Liver (tissue), 3 donors: ENCODE results near the gene WDR62.

ENCODE experiments used
- EGR1 ChIP-seq, 2 donors: IDR thresholded peaks; 2 replicates each; pipeline ENCODE4 v1.6.1; 2016 to 2018; ENCODE audit warnings: antibody characterized with exemption in 2 of 2, low read depth in 2 of 2
- FOXA1 ChIP-seq: IDR thresholded peaks from 2 replicates; pipeline ENCODE4 v1.6.1; 2016; ENCODE audit warnings: antibody characterized with exemption
- GABPA ChIP-seq, 2 donors: IDR thresholded peaks in 1 of 2; conservative IDR thresholded peaks in 1 of 2; 2 replicates each; pipeline ENCODE4 v1.6.1; 2016; ENCODE audit warnings: antibody characterized with exemption in 2 of 2, mild to moderate bottlenecking in 1 of 2, moderate library complexity in 1 of 2
- RAD21 ChIP-seq, 2 donors: IDR thresholded peaks; 2 replicates each; pipeline ENCODE4 v1.6.1; 2016; ENCODE audit warnings: antibody characterized with exemption in 2 of 2, mild to moderate bottlenecking in 2 of 2
- TAF1 ChIP-seq: conservative IDR thresholded peaks from 2 replicates; pipeline ENCODE4 v1.6.1; 2016; ENCODE audit warnings: antibody characterized with exemption, mild to moderate bottlenecking
- YY1 ChIP-seq: IDR thresholded peaks from 2 replicates; pipeline ENCODE4 v1.6.1; 2016; ENCODE audit warnings: antibody characterized with exemption, mild to moderate bottlenecking
- TF ChIP-seq, protein P1 (sequence below): IDR thresholded peaks from 2 replicates; pipeline ENCODE4 v1.6.1; 2016; ENCODE audit warnings: antibody characterized with exemption, mild to moderate bottlenecking
- TF ChIP-seq, protein P2 (sequence below): fragments of 150-350 bp; IDR thresholded peaks from 2 replicates; pipeline ENCODE4 v1.5.1; 2017; ENCODE audit warnings: improper control_type of control experiment, low read depth, low read length; ENCODE audit not compliant: missing input control
- TF ChIP-seq, protein P3 (sequence below): IDR thresholded peaks from 2 replicates; pipeline ENCODE4 v1.6.1; 2016; ENCODE audit warnings: antibody characterized with exemption
- donor health status: healthy.
- donor health status: healthy.

DNA sequence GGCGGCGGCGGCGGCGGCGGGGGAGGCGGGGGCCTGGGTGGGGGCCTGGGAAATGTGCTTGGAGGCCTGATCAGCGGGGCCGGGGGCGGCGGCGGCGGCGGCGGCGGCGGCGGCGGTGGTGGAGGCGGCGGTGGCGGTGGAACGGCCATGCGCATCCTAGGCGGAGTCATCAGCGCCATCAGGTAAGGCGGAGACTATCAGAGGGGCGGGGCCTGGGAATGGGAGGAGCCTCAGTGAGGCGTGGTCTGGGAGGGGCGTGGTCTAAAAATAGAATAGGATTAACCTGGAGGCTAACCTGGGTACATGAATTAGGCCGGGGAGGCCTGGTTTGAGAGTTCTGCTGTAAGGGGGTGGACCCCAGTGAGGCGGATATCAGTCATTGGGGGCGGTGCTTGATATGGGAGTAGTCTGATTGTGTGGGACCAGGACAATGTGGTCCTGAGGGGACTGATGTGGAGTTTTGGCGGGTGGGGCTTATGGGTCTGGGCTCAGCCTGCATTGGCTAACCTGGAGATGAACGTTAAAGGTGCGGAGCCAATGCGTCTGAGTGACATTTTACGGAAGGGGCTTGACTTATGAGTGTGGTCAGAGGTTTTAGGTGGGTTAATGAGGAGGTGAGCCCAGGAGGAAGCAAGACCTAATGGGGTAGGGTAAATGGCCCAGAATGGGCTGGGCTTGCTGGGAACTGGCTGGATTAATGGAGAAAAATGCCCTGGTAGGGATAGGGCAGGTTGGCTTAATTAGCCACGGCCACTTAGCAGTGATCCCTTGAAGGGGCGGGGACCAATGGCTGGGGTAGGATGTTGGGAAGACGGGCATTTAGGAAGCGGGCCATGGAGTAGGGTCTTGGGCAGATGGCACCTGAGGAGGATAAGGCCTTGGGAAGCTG is 86.6 kb downstream of the WDR62 start:
- TF ChIP-seq, protein P1, sequence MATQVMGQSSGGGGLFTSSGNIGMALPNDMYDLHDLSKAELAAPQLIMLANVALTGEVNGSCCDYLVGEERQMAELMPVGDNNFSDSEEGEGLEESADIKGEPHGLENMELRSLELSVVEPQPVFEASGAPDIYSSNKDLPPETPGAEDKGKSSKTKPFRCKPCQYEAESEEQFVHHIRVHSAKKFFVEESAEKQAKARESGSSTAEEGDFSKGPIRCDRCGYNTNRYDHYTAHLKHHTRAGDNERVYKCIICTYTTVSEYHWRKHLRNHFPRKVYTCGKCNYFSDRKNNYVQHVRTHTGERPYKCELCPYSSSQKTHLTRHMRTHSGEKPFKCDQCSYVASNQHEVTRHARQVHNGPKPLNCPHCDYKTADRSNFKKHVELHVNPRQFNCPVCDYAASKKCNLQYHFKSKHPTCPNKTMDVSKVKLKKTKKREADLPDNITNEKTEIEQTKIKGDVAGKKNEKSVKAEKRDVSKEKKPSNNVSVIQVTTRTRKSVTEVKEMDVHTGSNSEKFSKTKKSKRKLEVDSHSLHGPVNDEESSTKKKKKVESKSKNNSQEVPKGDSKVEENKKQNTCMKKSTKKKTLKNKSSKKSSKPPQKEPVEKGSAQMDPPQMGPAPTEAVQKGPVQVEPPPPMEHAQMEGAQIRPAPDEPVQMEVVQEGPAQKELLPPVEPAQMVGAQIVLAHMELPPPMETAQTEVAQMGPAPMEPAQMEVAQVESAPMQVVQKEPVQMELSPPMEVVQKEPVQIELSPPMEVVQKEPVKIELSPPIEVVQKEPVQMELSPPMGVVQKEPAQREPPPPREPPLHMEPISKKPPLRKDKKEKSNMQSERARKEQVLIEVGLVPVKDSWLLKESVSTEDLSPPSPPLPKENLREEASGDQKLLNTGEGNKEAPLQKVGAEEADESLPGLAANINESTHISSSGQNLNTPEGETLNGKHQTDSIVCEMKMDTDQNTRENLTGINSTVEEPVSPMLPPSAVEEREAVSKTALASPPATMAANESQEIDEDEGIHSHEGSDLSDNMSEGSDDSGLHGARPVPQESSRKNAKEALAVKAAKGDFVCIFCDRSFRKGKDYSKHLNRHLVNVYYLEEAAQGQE = no peak
- TF ChIP-seq, protein P2, sequence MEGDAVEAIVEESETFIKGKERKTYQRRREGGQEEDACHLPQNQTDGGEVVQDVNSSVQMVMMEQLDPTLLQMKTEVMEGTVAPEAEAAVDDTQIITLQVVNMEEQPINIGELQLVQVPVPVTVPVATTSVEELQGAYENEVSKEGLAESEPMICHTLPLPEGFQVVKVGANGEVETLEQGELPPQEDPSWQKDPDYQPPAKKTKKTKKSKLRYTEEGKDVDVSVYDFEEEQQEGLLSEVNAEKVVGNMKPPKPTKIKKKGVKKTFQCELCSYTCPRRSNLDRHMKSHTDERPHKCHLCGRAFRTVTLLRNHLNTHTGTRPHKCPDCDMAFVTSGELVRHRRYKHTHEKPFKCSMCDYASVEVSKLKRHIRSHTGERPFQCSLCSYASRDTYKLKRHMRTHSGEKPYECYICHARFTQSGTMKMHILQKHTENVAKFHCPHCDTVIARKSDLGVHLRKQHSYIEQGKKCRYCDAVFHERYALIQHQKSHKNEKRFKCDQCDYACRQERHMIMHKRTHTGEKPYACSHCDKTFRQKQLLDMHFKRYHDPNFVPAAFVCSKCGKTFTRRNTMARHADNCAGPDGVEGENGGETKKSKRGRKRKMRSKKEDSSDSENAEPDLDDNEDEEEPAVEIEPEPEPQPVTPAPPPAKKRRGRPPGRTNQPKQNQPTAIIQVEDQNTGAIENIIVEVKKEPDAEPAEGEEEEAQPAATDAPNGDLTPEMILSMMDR = no peak
- no peak for TF ChIP-seq EGR1 (IDR thresholded peaks at IDR 0.05; ENCODE audit: low read depth in 2 of 2)
- TF ChIP-seq FOXA1 = no peak
- TF ChIP-seq, protein P3, sequence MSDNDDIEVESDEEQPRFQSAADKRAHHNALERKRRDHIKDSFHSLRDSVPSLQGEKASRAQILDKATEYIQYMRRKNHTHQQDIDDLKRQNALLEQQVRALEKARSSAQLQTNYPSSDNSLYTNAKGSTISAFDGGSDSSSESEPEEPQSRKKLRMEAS = no peak
- TF ChIP-seq GABPA (IDR thresholded peaks at IDR 0.05 in 1 of 2, conservative IDR thresholded peaks at IDR 0.05 in 1 of 2) = no peak
- no peak for TF ChIP-seq RAD21 (IDR thresholded peaks at IDR 0.05)
- peak; percentile 88 for TF ChIP-seq YY1
- TF ChIP-seq TAF1 = no peak
